GM13976 (cell line): Measurements from ENCODE around the gene PGLYRP2.

Source experiments
- DNase-seq: peaks from one replicate; pipeline ENCODE4 v3.0.0; 2012; ENCODE audit warnings: low spot score
- in situ Hi-C: fragments of 300-500 bp; cut with MboI; formaldehyde crosslinking; loops from one replicate; pipeline ENCODE4 v1.12.0; 2022; ENCODE audit warnings: low sequenced_read_pairs, mixed read lengths, inconsistent platforms; ENCODE audit not compliant: unreplicated experiment
- TF ChIP-seq, protein P1 (sequence below): IDR thresholded peaks from 2 replicates; pipeline ENCODE4 v1.5.1; 2012; ENCODE audit warnings: borderline replicate concordance, mild to moderate bottlenecking; ENCODE audit not compliant: insufficient read depth; ENCODE audit errors: extremely low read depth, missing control alignments, control extremely low read depth

PGLYRP2 gene

DNA sequence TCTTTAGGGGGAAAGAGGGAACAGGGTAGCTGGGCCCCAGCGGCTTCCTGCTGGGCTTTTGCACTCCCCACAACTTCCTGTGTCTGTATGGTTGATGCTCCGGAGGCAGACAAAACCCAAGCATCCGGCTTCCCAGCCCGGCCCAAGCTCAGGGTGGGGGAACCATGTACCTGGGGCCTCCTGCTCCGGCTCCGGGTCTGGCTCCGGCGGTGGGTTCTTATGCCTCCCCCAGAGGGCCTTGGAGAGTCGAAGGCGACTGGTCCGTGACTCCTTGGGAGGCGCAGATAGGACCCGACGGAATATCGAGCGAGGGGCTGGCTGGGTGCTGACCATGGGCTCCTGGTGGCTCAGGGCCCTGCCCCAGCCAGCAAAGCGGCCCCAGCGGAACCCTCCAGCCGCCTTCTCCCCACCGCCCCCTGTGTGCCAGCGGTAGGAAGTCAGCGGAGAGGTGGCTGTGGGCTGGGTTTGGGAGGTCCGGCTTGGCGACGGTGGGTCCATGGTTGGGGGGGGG is 15.4 kb downstream of the PGLYRP2 start:
- TF ChIP-seq, protein P1, sequence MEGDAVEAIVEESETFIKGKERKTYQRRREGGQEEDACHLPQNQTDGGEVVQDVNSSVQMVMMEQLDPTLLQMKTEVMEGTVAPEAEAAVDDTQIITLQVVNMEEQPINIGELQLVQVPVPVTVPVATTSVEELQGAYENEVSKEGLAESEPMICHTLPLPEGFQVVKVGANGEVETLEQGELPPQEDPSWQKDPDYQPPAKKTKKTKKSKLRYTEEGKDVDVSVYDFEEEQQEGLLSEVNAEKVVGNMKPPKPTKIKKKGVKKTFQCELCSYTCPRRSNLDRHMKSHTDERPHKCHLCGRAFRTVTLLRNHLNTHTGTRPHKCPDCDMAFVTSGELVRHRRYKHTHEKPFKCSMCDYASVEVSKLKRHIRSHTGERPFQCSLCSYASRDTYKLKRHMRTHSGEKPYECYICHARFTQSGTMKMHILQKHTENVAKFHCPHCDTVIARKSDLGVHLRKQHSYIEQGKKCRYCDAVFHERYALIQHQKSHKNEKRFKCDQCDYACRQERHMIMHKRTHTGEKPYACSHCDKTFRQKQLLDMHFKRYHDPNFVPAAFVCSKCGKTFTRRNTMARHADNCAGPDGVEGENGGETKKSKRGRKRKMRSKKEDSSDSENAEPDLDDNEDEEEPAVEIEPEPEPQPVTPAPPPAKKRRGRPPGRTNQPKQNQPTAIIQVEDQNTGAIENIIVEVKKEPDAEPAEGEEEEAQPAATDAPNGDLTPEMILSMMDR, result peak; percentile 3
- peak; percentile 80 for DNase-seq

DNA sequence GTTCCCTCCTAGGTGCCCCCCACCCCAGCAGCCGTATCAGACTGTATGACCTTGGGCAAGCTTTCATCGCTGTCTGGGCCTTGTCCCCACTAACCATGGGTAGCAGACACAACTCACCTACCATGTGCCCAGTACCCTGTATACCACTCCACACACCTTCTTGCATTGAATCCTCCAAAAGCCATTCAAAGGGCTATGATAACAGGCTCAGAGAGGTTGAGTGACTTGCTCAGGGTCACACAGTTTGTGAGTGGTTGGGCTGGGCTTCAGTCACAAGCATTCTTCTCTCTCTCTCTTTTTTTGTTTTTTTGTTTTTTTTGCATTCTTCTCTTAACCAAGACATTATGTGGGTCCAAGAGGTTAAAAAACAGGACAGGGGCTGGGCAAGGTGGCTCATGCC is 17.6 kb downstream of the PGLYRP2 start:
- in situ Hi-C loops, result no loop called here
- DNase-seq, result no peak
- TF ChIP-seq, protein P1, result no peak

More for the DNA sequence above, 15.4 kb downstream of the PGLYRP2 start:
- in situ Hi-C loops, result no loop called here

DNA sequence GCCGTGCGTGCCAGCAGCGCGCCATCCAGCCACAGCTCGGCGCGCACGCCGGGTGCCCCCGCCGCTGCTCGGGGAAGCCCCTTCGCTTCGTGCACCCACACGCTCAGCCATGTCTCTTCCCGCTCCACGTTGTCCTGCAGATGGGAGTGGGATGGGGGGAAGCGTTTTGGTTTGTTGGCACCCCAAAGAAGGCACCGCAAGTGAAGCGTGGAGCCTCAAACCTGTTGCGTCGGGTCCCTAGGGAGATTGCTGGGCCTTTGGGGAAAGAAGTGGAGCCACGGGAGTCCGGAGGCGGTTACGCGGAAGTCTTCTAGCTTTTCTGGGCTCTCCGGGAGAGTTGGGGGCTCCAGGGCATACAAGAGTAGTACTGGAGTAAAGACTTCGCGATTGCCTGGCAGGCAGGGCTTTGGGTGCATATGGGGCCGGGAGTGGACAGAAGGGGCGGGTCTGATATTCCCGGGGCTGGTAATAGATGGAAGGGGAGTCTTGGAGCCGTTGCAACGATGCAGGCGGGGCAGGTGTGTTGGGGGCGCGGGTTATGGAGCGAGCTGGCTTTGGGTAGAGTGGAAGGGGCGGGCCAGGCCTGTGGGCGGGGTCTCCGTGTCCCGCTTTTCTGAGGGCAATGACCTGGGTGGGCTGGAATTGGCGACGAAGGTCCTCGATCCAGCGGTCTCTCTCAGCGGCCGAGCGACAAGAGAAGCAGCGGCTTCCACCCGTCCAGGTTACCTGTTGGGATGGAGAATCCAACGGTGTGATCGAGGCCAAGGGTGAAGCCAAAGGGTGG is 21.4 kb downstream of the PGLYRP2 start:
- in situ Hi-C loops, result no loop called here
- TF ChIP-seq, protein P1, result no peak
- no peak for DNase-seq

DNA sequence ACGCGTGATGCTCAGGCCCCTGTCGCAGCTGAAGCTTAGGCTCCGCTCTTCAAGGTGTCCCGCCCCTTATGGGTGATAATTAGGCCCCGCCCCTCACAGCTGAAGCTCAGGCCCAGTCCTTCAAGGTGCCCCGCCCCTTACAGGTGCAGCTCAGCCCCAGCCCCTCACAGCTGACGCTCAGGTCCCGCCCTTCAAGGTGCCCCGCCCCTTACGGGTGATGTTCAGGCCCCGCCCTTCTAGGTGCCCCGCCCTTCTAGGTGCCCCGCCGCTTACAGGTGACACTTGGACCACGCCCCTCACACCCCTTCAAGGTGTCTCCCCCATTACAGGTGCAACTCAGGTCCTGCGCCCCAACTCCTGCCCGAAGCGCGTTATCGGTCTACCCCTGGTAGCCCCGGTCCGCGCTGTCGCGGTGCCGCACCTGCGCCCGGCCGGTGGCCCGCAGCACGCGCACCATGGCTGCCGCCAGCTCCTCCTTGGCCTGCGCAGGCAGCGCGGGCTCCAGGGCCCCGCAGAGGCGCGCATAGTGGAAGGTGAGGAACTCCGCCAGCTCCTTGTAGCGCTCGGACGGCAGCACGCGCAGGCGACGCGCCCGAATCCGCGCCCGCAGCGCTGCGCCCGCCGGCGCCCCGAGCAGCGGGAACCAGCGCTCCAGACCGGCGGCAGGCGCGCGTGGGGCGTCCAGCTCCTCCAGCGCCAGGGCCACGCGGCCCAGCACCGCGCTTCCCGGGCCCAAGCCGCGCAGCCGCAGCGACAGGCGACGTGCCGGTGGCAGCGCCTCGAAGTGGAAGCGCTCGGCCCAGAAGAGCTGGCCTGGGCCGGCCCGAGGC is 22.2 kb downstream of the PGLYRP2 start:
- no peak for DNase-seq
- in situ Hi-C loops, result no loop called here
- TF ChIP-seq, protein P1, result no peak

DNA sequence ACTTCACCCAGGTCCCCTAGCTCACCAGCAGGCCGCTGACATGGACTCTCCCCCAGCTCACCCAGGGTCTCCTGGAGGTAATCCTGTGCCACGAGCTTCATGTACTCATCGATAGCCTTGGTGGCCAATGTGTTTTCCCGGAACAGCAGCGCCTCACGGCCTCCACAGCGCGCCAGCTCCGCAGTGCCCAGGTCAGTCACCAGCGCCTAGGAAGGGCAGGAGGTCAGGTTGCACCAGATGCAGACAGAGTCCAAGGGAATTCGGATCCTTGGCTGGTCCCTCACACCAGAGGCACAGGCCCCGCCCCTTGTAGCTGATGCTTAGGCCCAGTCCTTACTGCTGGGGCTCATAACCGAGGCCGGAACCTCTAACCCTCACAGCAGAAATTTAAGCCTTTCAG is 22.9 kb downstream of the PGLYRP2 start:
- in situ Hi-C loops, result no loop called here
- no peak for DNase-seq
- TF ChIP-seq, protein P1, result no peak

DNA sequence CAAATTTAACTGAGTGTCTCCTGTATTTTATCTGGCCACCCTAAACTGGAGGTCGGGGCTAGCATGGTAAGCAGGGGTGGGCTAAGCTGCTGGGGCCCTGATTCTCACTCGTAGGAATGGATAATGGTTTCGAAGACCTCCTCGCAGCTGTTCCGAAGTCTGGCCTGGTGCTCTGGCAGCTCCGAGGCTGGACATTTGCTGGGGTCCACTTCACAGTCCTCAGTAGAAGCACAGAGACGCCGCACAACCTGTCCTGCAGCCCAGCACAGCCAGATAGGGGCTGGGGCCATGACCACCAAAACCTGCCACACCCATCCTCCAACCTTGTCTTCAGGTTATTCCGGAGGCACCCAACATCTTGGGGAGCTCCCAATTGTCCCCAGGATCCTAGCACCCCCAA is 23.3 kb downstream of the PGLYRP2 start:
- DNase-seq, result no peak
- in situ Hi-C loops, result no loop called here
- TF ChIP-seq, protein P1, result no peak
